ENCODE results near the gene LMOD1.
"Not testable (repeated sequence)": the region's sequence is repeated elsewhere in the genome, so short reads cannot be mapped to it uniquely, and the experiment has no call there.

LMOD1 gene

DNA sequence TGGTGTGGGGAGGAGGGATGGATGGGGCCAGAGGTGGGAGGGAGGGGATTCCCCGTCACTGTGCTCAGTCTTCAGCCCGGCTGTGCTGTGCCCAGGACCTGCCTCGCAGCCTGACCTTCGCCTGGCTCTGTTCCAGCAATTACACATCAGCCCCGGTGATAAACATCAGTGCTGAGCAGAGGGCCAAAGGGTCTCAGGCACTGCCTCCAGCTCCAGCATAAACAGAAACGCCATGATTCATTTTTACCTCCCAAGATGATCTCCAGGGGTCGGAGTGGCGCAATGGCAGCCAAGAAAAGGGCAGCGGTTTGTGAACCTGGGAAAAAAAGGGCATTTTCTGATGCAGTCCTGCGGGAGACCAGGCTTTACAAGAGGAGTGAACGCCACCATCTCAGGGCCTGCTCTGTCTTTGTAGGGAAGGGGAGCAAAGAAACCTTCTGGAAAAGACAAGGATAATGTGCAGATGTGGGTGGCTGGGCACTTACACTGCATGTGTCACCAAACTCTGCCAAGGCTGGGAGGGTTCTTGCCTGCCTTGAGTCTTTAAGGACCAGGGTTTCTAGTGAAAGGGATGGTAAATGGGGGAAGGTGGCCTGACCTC, 29.6 kb downstream of the LMOD1 start:
- Histone ChIP-seq H3K9ac (ENCODE audit: low read depth, low read length) (no peak overlapping the region), H3K36me3 (ENCODE audit: insufficient read depth, low read length) (no peaks in the 10 kb centered on the region), H3K9me3 (ENCODE audit: control insufficient read depth, insufficient read depth, low read length) (no peaks in the 10 kb centered on the region), H3K4me1 (ENCODE audit: insufficient read depth, low read length) (0 out of 2 replicates have a peak, but pooled peaks cover 4% of the 10 kb centered on the region)

DNA sequence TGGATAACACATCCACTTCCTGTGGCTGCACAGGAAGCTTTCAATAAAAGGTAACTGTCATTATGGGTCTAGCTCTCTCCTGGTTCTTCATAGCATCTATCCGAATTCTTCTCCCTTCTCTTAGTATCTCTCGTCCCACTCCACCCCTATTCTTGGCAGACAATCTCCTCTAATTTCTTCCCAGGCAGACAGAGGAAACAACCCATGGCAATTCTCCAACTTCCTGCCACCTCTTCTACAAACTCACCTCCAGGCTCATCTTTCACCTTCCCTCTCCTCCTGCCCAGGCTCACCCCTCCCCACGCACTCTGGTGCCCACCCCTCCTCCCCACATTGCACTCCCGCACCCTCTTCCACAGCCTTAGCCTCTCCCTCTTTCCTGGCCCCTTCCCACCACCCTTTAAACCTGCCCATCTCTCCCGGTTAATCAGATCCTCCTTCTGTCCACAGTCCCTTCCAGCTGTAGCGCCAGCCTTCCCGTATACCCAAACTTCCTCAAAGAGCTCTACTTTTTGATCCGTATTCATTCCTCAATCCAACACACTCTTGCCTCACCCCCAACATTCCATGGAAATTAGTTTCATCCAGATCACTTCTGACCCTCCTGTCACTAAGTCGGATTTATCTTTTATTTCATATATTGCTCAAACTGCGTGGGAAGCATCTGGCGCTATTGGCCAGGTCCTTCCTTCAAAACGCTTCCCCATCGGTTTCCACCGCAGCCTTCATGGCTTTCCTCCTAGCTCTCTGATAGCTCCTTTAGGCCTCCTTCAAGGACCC, 31.7 kb downstream of the LMOD1 start:
- H3K9me3 ChIP-seq (ENCODE audit: control insufficient read depth, insufficient read depth, low read length), result no peaks in the 10 kb centered on the region
- 0 out of 2 replicates have a peak, but pooled peaks cover 4% of the 10 kb centered on the region for H3K4me1 ChIP-seq (ENCODE audit: insufficient read depth, low read length)
- no peak overlapping the region for H3K9ac ChIP-seq (ENCODE audit: low read depth, low read length)
- H3K36me3 ChIP-seq (ENCODE audit: insufficient read depth, low read length), result no peaks in the 10 kb centered on the region

DNA sequence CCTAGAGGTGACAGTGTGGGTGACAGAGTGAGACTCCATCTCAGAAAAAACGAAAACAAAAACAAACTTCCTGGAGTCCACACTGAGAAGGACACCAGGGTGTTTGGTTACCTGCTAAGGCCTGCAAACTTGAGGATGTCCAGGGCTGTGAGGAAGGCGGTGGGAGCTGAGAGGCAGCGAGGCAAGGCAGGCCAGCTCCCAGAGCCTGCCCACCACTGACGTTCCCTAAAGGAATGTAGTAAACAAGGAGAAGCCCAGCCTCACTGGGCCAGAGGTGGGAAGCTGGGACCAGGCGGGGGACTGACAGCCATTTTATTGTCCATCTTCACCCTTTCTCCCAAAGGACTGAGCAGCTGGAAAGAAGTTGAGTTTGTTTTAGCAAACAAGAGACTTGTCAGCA, 33.5 kb downstream of the LMOD1 start:
- Histone ChIP-seq H3K36me3 (ENCODE audit: insufficient read depth, low read length) (no peaks in the 10 kb centered on the region), H3K4me1 (ENCODE audit: insufficient read depth, low read length) (0 out of 2 replicates have a peak, but pooled peaks cover 2% of the 10 kb centered on the region), H3K9me3 (ENCODE audit: control insufficient read depth, insufficient read depth, low read length) (no peaks in the 10 kb centered on the region), H3K9ac (ENCODE audit: low read depth, low read length) (no peak overlapping the region)

DNA sequence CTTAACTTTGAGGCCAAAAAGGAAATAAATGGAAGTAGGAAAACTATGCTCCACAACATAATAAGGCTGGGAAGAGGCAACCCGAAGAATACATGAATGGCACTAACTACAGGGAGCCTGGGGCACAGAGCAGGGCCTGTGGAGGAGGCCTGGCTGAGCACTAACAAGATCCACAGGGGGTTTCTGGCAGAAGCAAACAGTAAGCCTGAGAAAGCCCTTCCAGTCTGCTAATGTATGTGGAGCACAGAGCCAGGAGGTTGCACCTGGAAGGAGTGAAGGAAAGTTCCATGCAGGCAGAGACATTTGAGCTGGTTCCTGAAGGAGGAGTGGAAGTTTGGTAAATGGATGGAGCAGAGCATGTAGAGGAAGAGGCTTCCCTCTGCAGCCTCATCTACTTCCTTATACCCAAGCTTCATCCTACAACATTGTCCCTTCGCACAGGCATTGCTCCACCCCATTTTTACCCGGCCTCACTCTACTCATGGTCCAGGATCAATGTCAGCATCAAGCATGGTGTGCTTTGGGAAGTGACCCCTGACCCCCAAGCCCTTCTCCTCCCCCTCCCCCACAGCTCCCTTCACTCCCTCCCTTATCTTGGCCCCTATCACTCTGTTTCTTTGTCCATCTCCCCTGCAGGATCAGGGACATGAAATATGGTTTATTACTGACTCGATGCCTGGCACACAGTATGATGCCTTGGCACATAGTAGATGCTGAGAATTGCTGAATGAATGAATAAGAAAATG, 34.3 kb downstream of the LMOD1 start:
- no peaks in the 10 kb centered on the region for H3K4me1 ChIP-seq (ENCODE audit: insufficient read depth, low read length)
- no peaks in the 10 kb centered on the region for H3K9me3 ChIP-seq (ENCODE audit: control insufficient read depth, insufficient read depth, low read length)
- H3K9ac ChIP-seq (ENCODE audit: low read depth, low read length), result no peak overlapping the region
- no peaks in the 10 kb centered on the region for H3K36me3 ChIP-seq (ENCODE audit: insufficient read depth, low read length)

DNA sequence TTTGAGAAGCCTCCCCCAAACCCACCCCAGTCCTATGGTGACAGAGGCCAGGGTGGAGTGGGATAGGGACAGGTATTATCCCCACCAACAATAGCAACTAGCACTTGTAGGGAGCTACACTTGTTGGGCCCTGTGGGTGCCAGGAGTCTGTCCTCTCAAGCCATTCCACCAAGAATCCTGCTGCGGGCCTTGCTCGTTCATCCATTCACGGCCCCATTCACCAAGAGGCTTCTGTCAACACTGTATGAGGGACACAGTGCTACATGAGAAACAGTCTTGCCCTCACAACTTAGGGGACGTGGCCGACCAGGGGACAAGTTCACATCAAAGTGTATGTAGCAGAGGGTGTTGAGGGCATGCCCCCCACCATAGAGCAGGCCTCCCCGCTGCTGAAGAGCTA, 38.7 kb downstream of the LMOD1 start:
- no peaks in the 10 kb centered on the region for H3K36me3 ChIP-seq (ENCODE audit: insufficient read depth, low read length)
- H3K4me1 ChIP-seq (ENCODE audit: insufficient read depth, low read length), result peaks cover 8% of the 10 kb centered on the region
- no peaks in the 10 kb centered on the region for H3K9me3 ChIP-seq (ENCODE audit: control insufficient read depth, insufficient read depth, low read length)
- H3K9ac ChIP-seq (ENCODE audit: low read depth, low read length), result no peak overlapping the region

DNA sequence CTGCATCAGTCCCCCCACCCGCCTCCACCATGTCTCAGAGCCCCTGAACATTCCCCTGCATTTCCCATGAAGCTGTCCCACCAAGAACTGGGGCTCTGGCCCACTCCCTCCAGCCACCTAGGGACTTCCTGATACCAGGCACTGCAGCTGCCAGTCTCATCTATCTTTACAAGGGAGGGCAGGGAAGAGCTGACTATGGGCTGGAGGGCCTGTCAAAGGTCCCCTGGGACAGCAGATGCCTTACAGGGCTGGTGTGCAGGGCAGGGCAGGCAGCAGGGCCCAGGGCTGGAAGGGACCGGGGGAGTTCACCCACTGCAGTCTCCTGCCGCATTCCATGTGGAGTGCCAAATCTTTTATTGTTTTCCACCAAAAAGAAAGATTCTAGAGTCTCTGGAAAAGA, 40.0 kb downstream of the LMOD1 start:
- no peak overlapping the region for H3K9ac ChIP-seq (ENCODE audit: low read depth, low read length)
- H3K36me3 ChIP-seq (ENCODE audit: insufficient read depth, low read length), result no peaks in the 10 kb centered on the region
- H3K4me1 ChIP-seq (ENCODE audit: insufficient read depth, low read length), result peaks cover 8% of the 10 kb centered on the region
- H3K9me3 ChIP-seq (ENCODE audit: control insufficient read depth, insufficient read depth, low read length), result no peaks in the 10 kb centered on the region

DNA sequence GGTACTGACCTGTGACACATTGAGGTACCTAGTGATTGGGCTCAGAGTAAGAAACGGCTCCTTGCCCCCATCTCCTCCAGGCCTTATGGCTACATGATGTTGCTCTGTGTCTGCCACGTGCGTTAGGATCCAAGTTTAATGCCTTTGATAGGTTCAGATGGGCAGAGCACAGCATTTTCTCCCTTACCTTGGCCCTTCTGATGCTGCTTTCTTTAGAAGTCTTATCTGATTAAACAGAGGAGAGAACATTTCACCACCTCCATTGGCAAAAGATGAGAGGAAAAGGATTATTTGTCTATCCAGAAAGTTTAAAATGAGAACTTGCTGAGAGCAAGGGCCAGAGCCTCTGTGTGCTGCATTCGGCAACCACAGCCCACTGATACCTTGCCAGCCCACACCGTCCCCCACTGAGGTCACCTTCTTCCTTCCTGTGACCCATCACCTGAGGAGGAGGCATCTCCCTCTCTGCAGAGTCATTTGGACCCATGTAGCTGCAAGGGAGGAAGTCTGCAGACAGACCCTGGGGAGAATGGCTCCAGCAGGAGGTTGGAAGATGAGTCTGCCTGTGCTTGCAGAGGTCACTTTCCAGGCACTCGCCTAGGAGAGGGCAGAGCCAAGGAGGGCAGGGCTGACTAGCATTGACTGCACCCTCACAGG, 41.0 kb downstream of the LMOD1 start:
- Histone ChIP-seq H3K9ac (ENCODE audit: low read depth, low read length) (no peak overlapping the region), H3K36me3 (ENCODE audit: insufficient read depth, low read length) (no peaks in the 10 kb centered on the region), H3K4me1 (ENCODE audit: insufficient read depth, low read length) (peaks cover 8% of the 10 kb centered on the region), H3K9me3 (ENCODE audit: control insufficient read depth, insufficient read depth, low read length) (no peaks in the 10 kb centered on the region)

DNA sequence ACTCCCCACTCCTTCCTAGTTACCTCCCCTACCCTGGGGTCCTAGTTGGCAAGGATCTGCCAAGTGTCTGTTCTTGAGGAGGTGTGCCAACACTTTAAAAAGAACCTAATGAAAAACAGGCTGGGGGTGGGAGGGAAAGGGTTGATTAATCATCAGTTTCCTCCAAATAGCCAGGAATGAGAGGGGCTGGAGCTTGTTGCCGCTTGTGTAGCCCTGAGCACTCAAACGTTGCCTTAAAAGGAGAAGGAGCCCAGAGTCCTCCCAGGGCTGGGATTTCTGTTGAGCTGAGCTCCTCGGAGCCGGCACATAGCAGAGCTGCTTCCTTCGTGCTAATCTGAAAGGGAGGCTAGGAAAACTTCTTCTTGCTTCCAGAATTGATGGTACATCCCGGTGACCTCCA, 41.8 kb downstream of the LMOD1 start:
- no peaks in the 10 kb centered on the region for H3K36me3 ChIP-seq (ENCODE audit: insufficient read depth, low read length)
- H3K9me3 ChIP-seq (ENCODE audit: control insufficient read depth, insufficient read depth, low read length), result no peaks in the 10 kb centered on the region
- peaks cover 8% of the 10 kb centered on the region for H3K4me1 ChIP-seq (ENCODE audit: insufficient read depth, low read length)
- H3K9ac ChIP-seq (ENCODE audit: low read depth, low read length), result no peak overlapping the region

DNA sequence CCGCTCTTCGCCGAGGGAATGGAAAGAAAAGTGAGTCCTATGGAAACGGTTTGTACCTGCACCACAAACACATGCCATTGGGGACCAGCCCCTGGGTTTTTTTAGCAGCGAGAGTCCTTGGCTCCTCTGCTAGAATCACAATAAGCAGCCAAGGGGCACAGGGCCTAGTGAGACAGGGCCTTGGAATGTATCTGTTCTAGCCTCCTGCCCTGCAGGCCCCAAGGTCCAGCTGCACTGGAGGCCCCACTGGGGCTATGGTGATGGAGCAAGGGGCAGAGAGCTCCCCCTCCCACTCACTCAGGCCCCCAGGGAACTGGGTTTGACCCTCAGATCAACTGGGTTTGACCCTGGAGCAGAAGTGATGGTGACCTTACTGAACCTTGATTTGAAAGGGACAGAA, 43.2 kb downstream of the LMOD1 start:
- Histone ChIP-seq H3K9me3 (ENCODE audit: control insufficient read depth, insufficient read depth, low read length) (no peaks in the 10 kb centered on the region), H3K36me3 (ENCODE audit: insufficient read depth, low read length) (no peaks in the 10 kb centered on the region), H3K4me1 (ENCODE audit: insufficient read depth, low read length) (peaks cover 8% of the 10 kb centered on the region), H3K9ac (ENCODE audit: low read depth, low read length) (no peak overlapping the region)

DNA sequence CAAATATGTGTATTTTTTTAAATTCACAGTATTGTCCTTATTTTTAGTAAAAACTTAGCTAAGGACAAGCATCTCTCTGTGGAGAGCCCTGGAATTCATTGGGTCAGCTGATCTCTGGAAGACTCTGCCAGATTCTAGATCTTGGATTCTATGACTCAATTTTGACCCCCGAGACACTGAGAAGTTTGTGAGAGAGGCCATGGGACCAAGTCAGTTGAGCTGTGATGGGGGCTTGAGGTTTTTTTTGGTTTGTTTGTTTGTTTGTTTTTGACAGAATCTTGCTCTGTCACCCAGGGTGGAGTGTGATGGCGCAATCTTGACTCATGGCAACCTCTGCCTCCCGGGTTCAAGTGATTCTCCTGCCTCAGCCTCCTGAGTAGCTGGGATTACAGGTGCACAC, 44.1 kb downstream of the LMOD1 start:
- peaks cover 8% of the 10 kb centered on the region for H3K4me1 ChIP-seq (ENCODE audit: insufficient read depth, low read length)
- no peak overlapping the region for H3K9ac ChIP-seq (ENCODE audit: low read depth, low read length)
- H3K9me3 ChIP-seq (ENCODE audit: control insufficient read depth, insufficient read depth, low read length), result no peaks in the 10 kb centered on the region
- H3K36me3 ChIP-seq (ENCODE audit: insufficient read depth, low read length), result no peaks in the 10 kb centered on the region

DNA sequence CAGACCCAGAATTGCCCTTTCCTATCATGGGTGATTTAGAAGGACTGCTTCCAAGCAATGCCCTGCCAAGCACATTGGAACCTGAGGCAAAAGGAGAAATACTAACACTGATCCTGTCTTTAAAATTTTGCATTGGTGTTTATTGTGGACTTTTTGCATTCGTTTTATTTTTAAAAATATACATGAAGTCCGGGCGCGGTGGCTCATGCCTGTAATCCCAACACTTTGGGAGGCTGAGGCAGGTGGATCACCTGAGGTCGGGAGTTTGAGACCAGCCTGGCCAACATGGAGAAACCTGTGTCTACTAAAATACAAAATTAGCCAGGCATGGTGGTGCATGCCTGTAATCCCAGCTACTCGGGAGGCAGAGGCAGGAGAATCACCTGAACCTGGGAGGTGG, 45.3 kb downstream of the LMOD1 start:
- H3K9me3 ChIP-seq (ENCODE audit: control insufficient read depth, insufficient read depth, low read length); H3K36me3 ChIP-seq (ENCODE audit: insufficient read depth, low read length); H3K9ac ChIP-seq (ENCODE audit: low read depth, low read length): not testable (repeated sequence)
- peaks cover 13% of the 10 kb centered on the region for H3K4me1 ChIP-seq (ENCODE audit: insufficient read depth, low read length)

DNA sequence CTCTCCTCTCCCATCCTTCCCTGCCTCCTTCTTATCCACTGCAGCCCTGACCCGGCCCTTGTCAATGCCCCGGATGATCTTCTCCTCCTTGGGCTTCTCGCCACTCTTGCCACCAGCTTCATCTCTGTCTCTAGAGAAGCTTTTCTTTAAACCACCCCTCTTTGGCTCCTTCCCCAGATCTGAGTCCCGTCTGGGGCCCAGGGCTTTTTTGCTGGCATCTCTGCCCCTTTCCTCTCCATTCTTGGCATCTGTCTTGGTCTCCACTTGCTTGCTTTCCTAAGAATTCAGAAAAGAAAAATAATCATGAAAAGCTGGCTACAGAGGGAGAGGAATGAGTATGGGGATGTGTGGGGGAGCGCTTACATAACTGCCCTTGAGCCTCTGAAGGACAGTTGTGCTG, 45.9 kb downstream of the LMOD1 start:
- H3K36me3 ChIP-seq (ENCODE audit: insufficient read depth, low read length), result no peaks in the 10 kb centered on the region
- no peak overlapping the region for H3K9ac ChIP-seq (ENCODE audit: low read depth, low read length)
- H3K4me1 ChIP-seq (ENCODE audit: insufficient read depth, low read length), result peaks cover 14% of the 10 kb centered on the region
- no peaks in the 10 kb centered on the region for H3K9me3 ChIP-seq (ENCODE audit: control insufficient read depth, insufficient read depth, low read length)

DNA sequence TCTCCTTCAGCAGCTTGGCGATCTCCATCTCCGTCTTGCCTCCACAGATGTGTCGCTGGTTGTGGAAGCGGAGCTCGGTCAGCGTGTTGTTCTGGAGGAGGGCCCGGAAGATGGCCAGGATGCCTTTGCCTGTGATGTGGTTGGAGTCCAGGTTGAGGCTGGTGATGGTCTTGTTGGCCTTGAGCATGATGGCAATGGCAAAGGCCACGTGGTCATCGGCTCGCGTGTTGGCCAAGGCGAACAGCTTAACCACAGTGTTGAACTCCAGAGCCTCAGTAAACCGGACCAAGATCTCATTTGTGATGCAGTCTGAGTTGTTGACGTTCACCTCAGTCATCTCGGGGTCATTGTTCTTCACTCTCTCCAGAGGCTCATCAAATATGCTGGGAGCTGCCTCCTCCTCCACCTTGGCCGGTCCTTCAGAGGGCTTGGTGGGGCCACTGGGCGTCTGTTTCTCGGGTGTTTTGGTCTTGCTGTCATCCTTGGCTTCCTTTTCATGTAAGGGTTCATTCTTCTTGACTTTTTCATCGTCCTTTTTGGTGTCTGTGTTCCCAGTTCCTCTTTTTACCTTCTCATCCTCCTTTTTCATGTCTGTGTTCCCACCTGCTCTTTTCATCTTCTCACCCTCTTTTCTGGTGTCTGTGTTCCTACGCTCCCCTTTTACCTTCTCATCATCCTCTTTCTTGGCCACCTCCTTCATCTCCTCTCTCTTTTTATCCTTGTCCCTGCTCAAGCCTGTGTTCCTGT, 46.5 kb downstream of the LMOD1 start:
- Histone ChIP-seq H3K36me3 (ENCODE audit: insufficient read depth, low read length) (no peaks in the 10 kb centered on the region), H3K9me3 (ENCODE audit: control insufficient read depth, insufficient read depth, low read length) (no peaks in the 10 kb centered on the region), H3K9ac (ENCODE audit: low read depth, low read length) (no peak overlapping the region), H3K4me1 (ENCODE audit: insufficient read depth, low read length) (peaks cover 16% of the 10 kb centered on the region)

DNA sequence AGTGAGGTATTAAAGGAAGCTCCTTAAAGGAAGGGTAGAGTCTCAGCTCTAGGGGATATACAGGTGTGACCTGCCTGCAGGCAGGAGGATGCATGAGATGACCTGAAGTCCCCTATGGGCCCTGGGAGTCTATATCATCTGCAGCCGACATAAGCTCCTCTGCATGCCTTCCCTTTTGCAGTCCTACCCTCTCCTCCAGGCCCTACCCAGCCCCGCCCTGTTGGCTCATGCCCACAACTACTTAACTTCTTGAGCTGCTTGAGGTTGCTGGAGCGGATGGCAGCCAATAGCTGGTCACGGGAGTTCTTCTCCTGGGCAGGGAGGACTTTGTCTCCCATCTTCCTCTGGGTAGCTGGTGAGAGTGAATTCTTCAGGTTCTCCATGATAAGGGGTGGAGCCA, 47.4 kb downstream of the LMOD1 start:
- Histone ChIP-seq H3K9me3 (ENCODE audit: control insufficient read depth, insufficient read depth, low read length) (no peaks in the 10 kb centered on the region), H3K9ac (ENCODE audit: low read depth, low read length) (no peak overlapping the region), H3K36me3 (ENCODE audit: insufficient read depth, low read length) (no peaks in the 10 kb centered on the region)

More for the DNA sequence above, 47.4 kb downstream of the LMOD1 start:
- peaks cover 19% of the 10 kb centered on the region for H3K4me1 ChIP-seq (ENCODE audit: insufficient read depth, low read length)
